Measurements from ENCODE around the gene SLC17A6.

The SLC17A6 gene

DNA sequence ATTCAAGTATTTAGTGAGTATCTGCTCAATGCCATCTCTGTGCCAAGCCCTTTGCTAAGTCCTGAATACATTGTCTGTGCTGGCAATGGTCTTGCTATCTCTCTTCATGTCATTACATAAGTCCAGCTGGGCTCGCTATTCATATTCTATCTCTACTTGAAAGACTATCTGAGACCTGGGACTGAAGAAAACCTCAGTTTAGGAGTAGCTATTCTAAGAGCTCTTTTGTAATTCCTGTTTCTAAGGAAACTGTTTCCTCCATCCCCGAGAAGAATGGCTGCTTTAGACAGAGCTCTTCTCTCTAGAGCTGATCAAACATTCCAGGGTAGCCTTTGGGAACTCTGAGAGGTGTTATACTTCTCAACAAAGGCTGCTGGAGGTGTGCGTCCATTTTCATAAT lies 33.0 kb downstream of the SLC17A6 start:
- DNase-seq (ENCODE audit: low read depth) = no peak
- TF ChIP-seq, protein P1, sequence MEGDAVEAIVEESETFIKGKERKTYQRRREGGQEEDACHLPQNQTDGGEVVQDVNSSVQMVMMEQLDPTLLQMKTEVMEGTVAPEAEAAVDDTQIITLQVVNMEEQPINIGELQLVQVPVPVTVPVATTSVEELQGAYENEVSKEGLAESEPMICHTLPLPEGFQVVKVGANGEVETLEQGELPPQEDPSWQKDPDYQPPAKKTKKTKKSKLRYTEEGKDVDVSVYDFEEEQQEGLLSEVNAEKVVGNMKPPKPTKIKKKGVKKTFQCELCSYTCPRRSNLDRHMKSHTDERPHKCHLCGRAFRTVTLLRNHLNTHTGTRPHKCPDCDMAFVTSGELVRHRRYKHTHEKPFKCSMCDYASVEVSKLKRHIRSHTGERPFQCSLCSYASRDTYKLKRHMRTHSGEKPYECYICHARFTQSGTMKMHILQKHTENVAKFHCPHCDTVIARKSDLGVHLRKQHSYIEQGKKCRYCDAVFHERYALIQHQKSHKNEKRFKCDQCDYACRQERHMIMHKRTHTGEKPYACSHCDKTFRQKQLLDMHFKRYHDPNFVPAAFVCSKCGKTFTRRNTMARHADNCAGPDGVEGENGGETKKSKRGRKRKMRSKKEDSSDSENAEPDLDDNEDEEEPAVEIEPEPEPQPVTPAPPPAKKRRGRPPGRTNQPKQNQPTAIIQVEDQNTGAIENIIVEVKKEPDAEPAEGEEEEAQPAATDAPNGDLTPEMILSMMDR (IDR thresholded peaks at IDR 0.05; ENCODE audit: control insufficient read depth, insufficient read depth, low read depth, low read length, missing control alignments) = no peak
- H3K4me3 ChIP-seq (ENCODE audit: control insufficient read depth, low read depth, low read length) = no peak overlapping the region

DNA sequence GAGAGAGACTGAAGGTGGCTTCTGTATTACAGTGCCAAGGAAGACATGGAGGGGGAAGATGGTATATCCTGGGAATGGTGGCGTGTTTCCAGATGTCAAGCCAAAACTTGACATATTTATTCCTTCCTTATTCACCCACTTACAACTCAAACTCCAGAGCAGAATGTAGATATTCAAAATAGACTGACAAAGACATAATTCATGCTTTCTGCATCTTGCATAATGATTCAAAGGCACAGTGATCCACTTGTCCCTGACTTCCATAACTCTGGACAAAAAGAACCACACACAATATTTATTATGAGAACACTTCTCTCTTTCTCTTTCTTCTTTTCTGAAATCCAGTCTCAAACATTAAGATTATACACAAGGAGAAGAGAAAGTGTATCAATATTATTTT lies 48.9 kb downstream of the SLC17A6 start:
- H3K4me3 ChIP-seq (ENCODE audit: control insufficient read depth, low read depth, low read length) = no peak overlapping the region
- no peak for DNase-seq (ENCODE audit: low read depth)
- TF ChIP-seq, protein P1 (IDR thresholded peaks at IDR 0.05; ENCODE audit: control insufficient read depth, insufficient read depth, low read depth, low read length, missing control alignments) = no peak

DNA sequence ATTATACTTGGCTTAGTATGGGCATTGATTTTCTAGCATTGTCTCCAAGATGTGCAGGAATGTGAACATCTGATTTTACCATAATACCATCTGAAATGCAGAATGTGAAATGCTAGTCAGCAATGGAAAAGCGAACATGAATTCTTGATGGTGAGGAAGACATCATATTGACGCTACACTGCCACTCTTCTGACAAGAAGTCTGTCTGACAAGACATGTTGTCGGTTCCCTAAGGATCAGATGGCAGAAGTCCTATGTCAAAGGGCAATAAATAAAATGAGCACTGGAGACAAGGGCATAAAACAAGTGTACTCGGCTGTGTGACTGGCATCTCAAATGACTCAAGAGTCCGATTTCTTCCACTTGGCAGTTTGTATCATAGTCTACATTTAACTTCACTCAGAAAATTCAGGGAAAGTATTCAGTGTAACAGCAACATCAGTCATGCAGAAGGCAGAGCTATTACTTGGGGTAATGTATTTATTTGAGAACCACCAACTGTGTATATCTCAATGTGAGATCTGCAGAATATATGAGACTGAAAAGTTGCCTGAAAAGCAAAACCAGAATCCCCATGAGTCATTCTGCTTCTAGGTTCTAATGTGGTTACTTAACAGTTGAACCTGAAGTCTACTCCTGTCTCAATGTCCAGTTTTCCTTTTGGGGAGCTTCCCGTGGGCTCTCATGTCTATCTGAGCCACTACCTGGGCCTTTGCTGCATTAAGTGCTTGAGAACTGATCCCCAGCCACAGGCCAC lies 51.5 kb downstream of the SLC17A6 start:
- TF ChIP-seq, protein P1 (IDR thresholded peaks at IDR 0.05; ENCODE audit: control insufficient read depth, insufficient read depth, low read depth, low read length, missing control alignments) = no peak
- DNase-seq (ENCODE audit: low read depth) = no peak
- H3K4me3 ChIP-seq (ENCODE audit: control insufficient read depth, low read depth, low read length) = no peak overlapping the region

- no peak overlapping the region for H3K4me3 ChIP-seq (ENCODE audit: control insufficient read depth, low read depth, low read length)
- TF ChIP-seq, protein P1 (IDR thresholded peaks at IDR 0.05; ENCODE audit: control insufficient read depth, insufficient read depth, low read depth, low read length, missing control alignments) = no peak
- no peak for DNase-seq (ENCODE audit: low read depth)
These were observed 52.1 kb downstream of the SLC17A6 start for GRCh38 chr11:22390283-22390655.

- TF ChIP-seq, protein P1 (IDR thresholded peaks at IDR 0.05; ENCODE audit: control insufficient read depth, insufficient read depth, low read depth, low read length, missing control alignments) = no peak
- DNase-seq (ENCODE audit: low read depth) = no peak
- H3K4me3 ChIP-seq (ENCODE audit: control insufficient read depth, low read depth, low read length) = no peak overlapping the region
These were observed 54.4 kb downstream of the SLC17A6 start for GRCh38 chr11:22392561-22392960.

GRCh38 chr11:22405377-22405776 lies 67.2 kb downstream of the SLC17A6 start:
- H3K4me3 ChIP-seq (ENCODE audit: control insufficient read depth, low read depth, low read length) = no peak overlapping the region
- DNase-seq (ENCODE audit: low read depth) = no peak
- TF ChIP-seq, protein P1 (IDR thresholded peaks at IDR 0.05; ENCODE audit: control insufficient read depth, insufficient read depth, low read depth, low read length, missing control alignments) = no peak

Data from AG09309 (cell line).